Measurements from ENCODE around the gene RHOT2.

Gene RHOT2

GRCh38 chr16:716768-717325 is 48.9 kb downstream of the RHOT2 start:
- no peak for DNase-seq

GRCh38 chr16:717450-718245 is 49.7 kb downstream of the RHOT2 start:
- no peak for DNase-seq

- no peak for DNase-seq
Measured at GRCh38 chr16:718389-718788, 50.5 kb downstream of the RHOT2 start.

DNA sequence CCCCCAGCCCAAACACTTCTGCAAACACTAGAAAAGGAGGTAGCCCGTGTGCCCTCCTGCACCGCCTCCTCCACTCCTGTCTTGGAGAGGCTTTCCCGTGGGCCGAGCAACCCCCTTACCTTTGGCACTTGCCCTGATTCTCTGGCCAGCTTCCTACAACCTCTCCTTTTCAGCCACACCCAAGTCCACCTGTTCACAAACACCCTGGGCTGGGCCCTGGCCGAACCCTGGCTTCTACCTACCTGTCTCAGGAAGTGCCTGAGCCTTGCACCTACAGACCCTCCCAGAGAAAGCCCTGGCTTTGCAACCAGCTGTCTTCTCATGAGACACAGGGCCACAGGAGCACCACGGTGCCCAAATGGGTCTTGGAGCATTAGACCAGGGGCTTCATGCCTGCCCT is 51.0 kb downstream of the RHOT2 start:
- no peak for DNase-seq

GRCh38 chr16:719815-720446 is 52.0 kb downstream of the RHOT2 start:
- no peak for DNase-seq

DNA sequence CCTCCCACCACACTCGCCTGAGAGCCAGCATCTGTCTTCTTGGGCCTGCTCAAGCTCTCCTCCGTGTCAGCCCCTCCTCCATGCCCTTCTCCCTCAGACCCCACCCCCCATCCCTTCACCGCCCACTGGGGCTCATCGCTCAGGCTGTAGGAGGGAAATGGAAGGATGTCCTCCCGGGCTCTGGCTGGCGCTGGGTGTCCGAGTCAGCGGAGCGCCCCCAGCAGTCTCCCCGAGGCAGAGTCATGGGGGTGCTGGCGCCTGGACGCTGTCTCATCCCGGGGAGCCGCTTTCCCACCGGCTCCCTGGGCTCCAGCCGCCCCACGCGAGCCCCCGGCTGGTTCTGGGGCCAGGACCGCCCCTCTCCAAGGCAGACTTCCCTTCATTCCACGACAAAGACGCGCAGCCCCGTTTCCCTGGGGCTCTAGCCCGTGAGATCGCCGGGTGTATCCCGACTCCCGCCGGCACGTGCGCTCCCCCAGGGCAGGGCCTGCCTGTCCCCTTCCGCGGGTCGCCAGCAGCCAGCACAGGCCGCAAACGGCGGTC is 52.6 kb downstream of the RHOT2 start:
- DNase-seq = peak; percentile 46

GRCh38 chr16:720990-721764 is 53.2 kb downstream of the RHOT2 start, which contains the start of gene ANTKMT:
Gene ANTKMT, plus strand, starts transcription at chr16:721146. Its CDS starts 129 bp downstream, at chr16:721275.
- DNase-seq = peak; percentile 77

- DNase-seq = no peak
Measured at GRCh38 chr16:721765-722540, 54.0 kb downstream of the RHOT2 start.

DNA sequence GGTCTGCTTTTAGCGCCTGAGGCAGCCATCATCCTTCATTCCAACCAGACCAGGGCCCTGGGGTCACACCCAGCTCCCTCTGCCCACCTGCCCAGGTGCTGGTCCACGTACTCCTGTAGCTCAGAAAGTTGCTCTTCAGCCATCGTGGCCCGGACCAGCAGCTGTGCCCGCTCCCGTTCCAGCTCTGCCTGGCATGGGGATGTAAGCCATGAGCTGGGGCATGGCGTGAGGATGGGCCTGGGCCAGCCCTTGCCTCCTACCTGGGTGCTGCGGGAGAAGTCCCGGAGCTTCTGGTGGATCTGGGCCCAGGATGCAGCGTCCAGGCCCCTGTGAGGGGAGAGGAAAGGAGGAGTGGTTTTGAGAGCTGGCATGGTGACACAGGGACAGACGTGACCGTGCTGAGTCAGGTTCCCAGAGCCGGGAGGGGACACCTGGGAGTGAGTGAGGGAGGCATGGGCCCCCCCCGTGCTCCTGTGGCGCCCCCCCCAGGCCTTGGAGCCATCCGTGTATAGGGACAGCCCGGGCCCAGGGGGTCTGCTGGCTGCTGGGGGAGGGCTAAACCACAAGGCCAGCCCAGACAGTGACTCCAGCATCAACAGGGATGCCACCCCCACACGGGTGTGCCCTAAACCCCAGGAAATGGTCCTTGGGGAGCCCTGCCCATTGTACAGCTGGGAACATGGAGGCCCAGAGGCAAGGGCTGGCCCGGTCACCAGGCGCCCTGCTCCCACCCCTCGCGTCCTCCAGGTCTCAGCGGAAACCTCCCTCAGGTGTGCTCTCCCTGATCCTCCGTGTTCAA is 55.1 kb downstream of the RHOT2 start:
- DNase-seq = no peak

DNA sequence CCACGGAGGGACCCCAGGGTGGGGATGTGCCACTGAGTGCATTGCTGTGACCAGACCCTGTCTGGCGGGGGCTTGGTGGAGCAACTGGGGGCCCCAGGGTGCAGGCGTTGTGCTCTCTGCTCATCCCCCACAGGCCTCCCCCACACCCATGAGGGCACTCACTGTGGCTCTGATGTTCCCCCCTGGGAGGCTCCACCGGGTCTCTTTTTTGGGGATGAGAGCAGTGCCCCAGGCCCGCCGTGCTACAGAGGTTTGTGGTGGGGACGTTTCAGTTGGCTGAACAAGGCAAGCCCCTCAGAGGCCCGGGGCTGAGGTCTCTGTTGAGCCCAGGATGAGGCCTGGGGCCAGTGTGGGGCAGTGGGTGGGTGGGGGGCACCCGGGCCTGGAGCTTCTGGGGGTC is 55.8 kb downstream of the RHOT2 start:
- DNase-seq = no peak
